GM23338 (cell line): Measurements from ENCODE around the gene UNC5B. TPM values are rescaled to one million over a fixed set of nuclear protein-coding genes. Genes with fewer than 3 reads are reported as not detected.

Experiments used
- ATAC-seq: fragments of 200-7000 bp; cut with Tn5 transposase; 3 replicates; pipeline ENCODE4 v1.9.1; 2020
- DNase-seq: peaks from one replicate; pipeline ENCODE4 v3.0.0-alpha.2; 2015; ENCODE audit warnings: low spot score
- H2AFZ ChIP-seq: fragments of 200-600 bp; sonication (generic); 2 replicates; pipeline ENCODE4 v1.8.0; 2016; ENCODE audit warnings: antibody characterized with exemption, mild to moderate bottlenecking, moderate library complexity
- H3F3A ChIP-seq: fragments of 200-600 bp; sonication (generic); replicated peaks from 2 replicates; pipeline ENCODE4 v1.8.0; 2017; ENCODE audit warnings: antibody characterized with exemption, mixed run types, low read depth
- H3K27ac ChIP-seq: fragments of 200-600 bp; sonication (generic); 2 replicates; pipeline ENCODE4 v1.6.1; 2016; ENCODE audit warnings: low read depth
- H3K27me3 ChIP-seq: fragments of 200-600 bp; sonication (generic); 2 replicates; pipeline ENCODE4 v1.8.0; 2016; ENCODE audit warnings: mild to moderate bottlenecking, mixed run types, moderate library complexity; ENCODE audit not compliant: insufficient read depth
- H3K36me3 ChIP-seq: fragments of 200-600 bp; sonication (generic); 2 replicates; pipeline ENCODE4 v1.8.0; 2016; ENCODE audit warnings: mild to moderate bottlenecking; ENCODE audit not compliant: insufficient read depth
- H3K4me1 ChIP-seq: fragments of 200-600 bp; sonication (generic); 2 replicates; pipeline ENCODE4 v1.8.0; 2016; ENCODE audit warnings: mild to moderate bottlenecking, moderate library complexity; ENCODE audit not compliant: insufficient read depth
- H3K4me2 ChIP-seq: fragments of 200-600 bp; sonication (generic); 2 replicates; pipeline ENCODE4 v1.7.1; 2017; ENCODE audit warnings: mixed run types
- H3K4me3 ChIP-seq: fragments of 200-600 bp; sonication (generic); 2 replicates; pipeline ENCODE4 v1.6.1; 2016; ENCODE audit warnings: mixed run types
- H3K79me2 ChIP-seq: fragments of 200-600 bp; sonication (generic); replicated peaks from 2 replicates; pipeline ENCODE4 v1.8.0; 2017; ENCODE audit warnings: mild to moderate bottlenecking; ENCODE audit not compliant: insufficient read depth
- H3K9me2 ChIP-seq: fragments of 200-600 bp; sonication (generic); 2 replicates; pipeline ENCODE4 v1.8.0; 2017; ENCODE audit not compliant: insufficient read depth
- H4K20me1 ChIP-seq: fragments of 200-600 bp; sonication (generic); replicated peaks from 2 replicates; pipeline ENCODE4 v1.8.0; 2017; ENCODE audit warnings: mild to moderate bottlenecking; ENCODE audit not compliant: insufficient read depth
- H3K27ac Mint-ChIP-seq: 2 replicates; pipeline ENCODE4 v1.8.0; 2020; ENCODE audit warnings: inconsistent platforms, mild to moderate bottlenecking, moderate library complexity, mixed read lengths
- H3K27me3 Mint-ChIP-seq: 3 replicates; pipeline ENCODE4 v1.8.0; 2022; ENCODE audit warnings: low read depth, mild to moderate bottlenecking, moderate library complexity, mixed read lengths, inconsistent platforms; ENCODE audit not compliant: insufficient read depth, poor library complexity
- H3K36me3 Mint-ChIP-seq: 3 replicates; pipeline ENCODE4 v1.8.0; 2021; ENCODE audit warnings: low read depth, mild to moderate bottlenecking, inconsistent platforms, moderate library complexity, mixed read lengths
- H3K4me1 Mint-ChIP-seq: 3 replicates; pipeline ENCODE4 v1.8.0; 2020; ENCODE audit warnings: mild to moderate bottlenecking, inconsistent platforms, mixed read lengths
- H3K4me3 Mint-ChIP-seq: 3 replicates; pipeline ENCODE4 v1.8.0; 2021; ENCODE audit warnings: moderate library complexity, mild to moderate bottlenecking, inconsistent platforms, mixed read lengths
- H3K9me3 Mint-ChIP-seq: 3 replicates; pipeline ENCODE4 v1.8.0; 2020; ENCODE audit warnings: moderate library complexity, mild to moderate bottlenecking, inconsistent platforms, mixed read lengths
- EZH2 ChIP-seq: fragments of 200-600 bp; sonication (generic); IDR thresholded peaks from one replicate; pipeline ENCODE4 v1.8.0; 2017; ENCODE audit warnings: antibody characterized with exemption, mild to moderate bottlenecking, low read depth; ENCODE audit not compliant: unreplicated experiment
- EZH2phosphoT487 ChIP-seq: fragments of 200-600 bp; sonication (generic); IDR thresholded peaks from one replicate; pipeline ENCODE4 v1.8.1; 2018; ENCODE audit warnings: antibody characterized with exemption; ENCODE audit not compliant: unreplicated experiment
- NANOG ChIP-seq: IDR thresholded peaks from 2 replicates; pipeline ENCODE4 v1.6.1; 2016; ENCODE audit warnings: antibody characterized with exemption, borderline replicate concordance
- POLR2AphosphoS5 ChIP-seq: IDR thresholded peaks from 2 replicates; pipeline ENCODE4 v1.6.1; 2016; ENCODE audit warnings: antibody characterized with exemption, low read depth
- ZNF462 ChIP-seq: fragments of 250-450 bp; sonication (Bioruptor Pico); IDR thresholded peaks from 2 replicates; pipeline ENCODE4 v1.5.0; 2020; ENCODE audit warnings: mild to moderate bottlenecking, moderate library complexity
- polyA plus RNA-seq: library from polyadenylated mRNA; unstranded; fragments of >200 nt; fragmentation: Nextera tagmentation; extraction: Ambion mirVana; gene quantifications from 2 replicates; pipeline ENCODE4 v1.2.1, GENCODE V29; 2016
- total RNA-seq: library from RNA; depleted of rRNA; stranded (reverse); fragments of >200 nt; shearing (Covaris generic); gene quantifications from 2 replicates; pipeline ENCODE4 v1.2.3, GENCODE V29; 2014

The UNC5B gene
- total and polyA plus RNA-seq, 2 experiments from 2014 or later = 8.0 to 31.2 TPM

GRCh38 chr10:71214641-71215559 lies 2.5 kb downstream of the UNC5B start (continued):
- TF ChIP-seq ZNF462 = no peak
- TF ChIP-seq EZH2 = no peak
- no peak for TF ChIP-seq NANOG
- TF ChIP-seq POLR2AphosphoS5 = no peak

GRCh38 chr10:71216363-71216695 lies 4.0 kb downstream of the UNC5B start:
- H3K4me3 ChIP-seq = peak overlapping the region; percentile 96
- H3K9me3 Mint-ChIP-seq = no peaks in the 10 kb centered on the region
- peaks cover 57% of the 10 kb centered on the region for H3K4me1 ChIP-seq
- no peak for DNase-seq
- peaks cover 70% of the 10 kb centered on the region for H3K79me2 ChIP-seq
- H3K27ac Mint-ChIP-seq = no peak overlapping the region; the same call in 1 of the 2 replicates
- H3K4me1 Mint-ChIP-seq = peaks cover 66% of the 10 kb centered on the region
- 0 out of 3 replicates have a peak, but pooled peaks cover 8% of the 10 kb centered on the region for H3K36me3 Mint-ChIP-seq
- no peaks in the 10 kb centered on the region for H3K36me3 ChIP-seq
- no peak overlapping the region for H2AFZ ChIP-seq
- peaks cover 33% of the 10 kb centered on the region for H3K27me3 Mint-ChIP-seq
- ATAC-seq = no peak
- peak overlapping the region; percentile 99 for H3K4me2 ChIP-seq
- peaks cover 12% of the 10 kb centered on the region; the same call in 1 of the 2 replicates for H3F3A ChIP-seq
- H3K9me2 ChIP-seq = no peaks in the 10 kb centered on the region
- H3K27me3 ChIP-seq = peaks cover 31% of the 10 kb centered on the region
- peaks cover 3% of the 10 kb centered on the region; the same call in 1 of the 2 replicates for H4K20me1 ChIP-seq
- TF ChIP-seq EZH2phosphoT487 = no peak
- H3K4me3 Mint-ChIP-seq = peak overlapping the region; percentile 74
- H3K27ac ChIP-seq = peak overlapping the region; percentile 97
